ENCODE results near the gene RBKS. TPM values are rescaled to one million over a fixed set of nuclear protein-coding genes. Genes with fewer than 3 reads are reported as not detected.
"Not testable (repeated sequence)": the region's sequence is repeated elsewhere in the genome, so short reads cannot be mapped to it uniquely, and the experiment has no call there.

Gene RBKS
- total RNA-seq, 1 donor from 2014 or later: 0.79 TPM

GRCh38 chr2:27771202-27771547 is 119.0 kb downstream of the RBKS start:
- peaks cover 4% of the 10 kb centered on the region for H3K36me3 Mint-ChIP-seq (ENCODE audit: low read depth)
- H3K27ac Mint-ChIP-seq (ENCODE audit: unreplicated experiment): peak overlapping the region; percentile 99
- DNase-seq (ENCODE audit: low read depth, low spot score): no peak
- H3K27me3 Mint-ChIP-seq (ENCODE audit: low read depth): peaks cover 26% of the 10 kb centered on the region
- H3K4me3 Mint-ChIP-seq: peak overlapping the region; percentile 100
- H3K9me3 Mint-ChIP-seq: no peaks in the 10 kb centered on the region
- no peak for TF ChIP-seq CTCF (conservative IDR thresholded peaks at IDR 0.05)
- peaks cover 31% of the 10 kb centered on the region for H3K4me1 Mint-ChIP-seq

- no peak for DNase-seq (ENCODE audit: low read depth, low spot score)
- Mint-ChIP-seq H3K4me1 (peaks cover 5% of the 10 kb centered on the region), H3K27ac (ENCODE audit: unreplicated experiment) (no peak overlapping the region), H3K27me3 (ENCODE audit: low read depth) (peaks cover 26% of the 10 kb centered on the region), H3K4me3 (no peak overlapping the region), H3K36me3 (ENCODE audit: low read depth) (no peaks in the 10 kb centered on the region), H3K9me3 (no peaks in the 10 kb centered on the region)
- TF ChIP-seq CTCF (conservative IDR thresholded peaks at IDR 0.05): no peak
Measured at GRCh38 chr2:27766287-27766661, 123.9 kb downstream of the RBKS start.

- no peak for TF ChIP-seq CTCF (conservative IDR thresholded peaks at IDR 0.05)
- Mint-ChIP-seq H3K4me3 (no peak overlapping the region), H3K4me1 (no peaks in the 10 kb centered on the region), H3K36me3 (ENCODE audit: low read depth) (no peaks in the 10 kb centered on the region), H3K27me3 (ENCODE audit: low read depth) (peaks cover 24% of the 10 kb centered on the region), H3K27ac (ENCODE audit: unreplicated experiment) (no peak overlapping the region), H3K9me3 (no peaks in the 10 kb centered on the region)
- no peak for DNase-seq (ENCODE audit: low read depth, low spot score)
Measured at GRCh38 chr2:27765621-27766286, 124.4 kb downstream of the RBKS start.

- H3K9me3 Mint-ChIP-seq; H3K27ac Mint-ChIP-seq (ENCODE audit: unreplicated experiment); DNase-seq (ENCODE audit: low read depth, low spot score); H3K4me1 Mint-ChIP-seq; H3K36me3 Mint-ChIP-seq (ENCODE audit: low read depth); H3K4me3 Mint-ChIP-seq: not testable (repeated sequence)
- peaks cover 21% of the 10 kb centered on the region for H3K27me3 Mint-ChIP-seq (ENCODE audit: low read depth)
Measured at GRCh38 chr2:27764526-27764925, 125.7 kb downstream of the RBKS start.

- Mint-ChIP-seq H3K9me3 (no peaks in the 10 kb centered on the region), H3K27ac (ENCODE audit: unreplicated experiment) (no peak overlapping the region), H3K4me3 (peak overlapping the region; percentile 2), H3K27me3 (ENCODE audit: low read depth) (peaks cover 18% of the 10 kb centered on the region), H3K4me1 (no peaks in the 10 kb centered on the region), H3K36me3 (ENCODE audit: low read depth) (no peaks in the 10 kb centered on the region)
- no peak for DNase-seq (ENCODE audit: low read depth, low spot score)
- TF ChIP-seq CTCF (conservative IDR thresholded peaks at IDR 0.05): no peak
Measured at GRCh38 chr2:27763907-27764267, 126.3 kb downstream of the RBKS start.

GRCh38 chr2:27762951-27763906 is 127.0 kb downstream of the RBKS start:
- no peak for DNase-seq (ENCODE audit: low read depth, low spot score)
- Mint-ChIP-seq H3K9me3 (no peaks in the 10 kb centered on the region), H3K27ac (ENCODE audit: unreplicated experiment) (no peak overlapping the region), H3K4me3 (peak overlapping the region; percentile 2), H3K36me3 (ENCODE audit: low read depth) (no peaks in the 10 kb centered on the region), H3K4me1 (no peaks in the 10 kb centered on the region), H3K27me3 (ENCODE audit: low read depth) (peaks cover 12% of the 10 kb centered on the region)
- TF ChIP-seq CTCF (conservative IDR thresholded peaks at IDR 0.05): no peak

Data from neural crest cell (in vitro differentiated cells).